HEK293 (cell line): Measurements from ENCODE around the gene PPFIA3.

Experiments
- EGR2 ChIP-seq: fragments of 450-650 bp; formaldehyde crosslinking; IDR thresholded peaks from 2 replicates; pipeline ENCODE4 v1.5.1; 2016; ENCODE audit warnings: low read depth, missing biosample characterization, missing genetic modification characterization
- SALL2 ChIP-seq: fragments of 450-650 bp; formaldehyde crosslinking; IDR thresholded peaks from 2 replicates; pipeline ENCODE4 v1.5.0; 2017; ENCODE audit warnings: missing biosample characterization, mild to moderate bottlenecking, missing genetic modification characterization, borderline replicate concordance
- ZNF274 ChIP-seq, 2 experiments: fragments of 200-500 bp in 1 of 2; fragments of 450-650 bp in 1 of 2; sonication (Bioruptor generic) in 1 of 2; formaldehyde crosslinking in 1 of 2; IDR thresholded peaks; 2 replicates each; pipeline versions ENCODE4 v1.5.1 to v1.6.1; 2014 to 2016; ENCODE audit warnings: borderline replicate concordance in 1 of 2, inconsistent platforms in 1 of 2, low read length in 1 of 2, missing biosample characterization in 1 of 2, missing genetic modification characterization in 1 of 2
- ZNF335 ChIP-seq: fragments of 450-650 bp; formaldehyde crosslinking; conservative IDR thresholded peaks from 2 replicates; pipeline ENCODE4 v1.5.1; 2016; ENCODE audit warnings: missing biosample characterization, missing genetic modification characterization
- TF ChIP-seq, protein P1 (sequence below): fragments of 450-650 bp; formaldehyde crosslinking; IDR thresholded peaks from 2 replicates; pipeline ENCODE4 v1.5.1; 2017; ENCODE audit warnings: missing biosample characterization, missing genetic modification characterization
- TF ChIP-seq, protein P2 (sequence below): fragments of 450-650 bp; formaldehyde crosslinking; IDR thresholded peaks from 2 replicates; pipeline ENCODE4 v1.5.1; 2016; ENCODE audit warnings: missing biosample characterization, missing genetic modification characterization
- TF ChIP-seq, protein P3 (sequence below): fragments of 450-650 bp; formaldehyde crosslinking; IDR thresholded peaks from 2 replicates; pipeline ENCODE4 v1.5.1; 2016; ENCODE audit warnings: missing biosample characterization, missing genetic modification characterization, borderline replicate concordance
- TF ChIP-seq, protein P4 (sequence below): fragments of 450-650 bp; formaldehyde crosslinking; conservative IDR thresholded peaks from 2 replicates; pipeline ENCODE4 v1.5.1; 2016; ENCODE audit warnings: low read depth, missing biosample characterization, missing genetic modification characterization

DNA sequence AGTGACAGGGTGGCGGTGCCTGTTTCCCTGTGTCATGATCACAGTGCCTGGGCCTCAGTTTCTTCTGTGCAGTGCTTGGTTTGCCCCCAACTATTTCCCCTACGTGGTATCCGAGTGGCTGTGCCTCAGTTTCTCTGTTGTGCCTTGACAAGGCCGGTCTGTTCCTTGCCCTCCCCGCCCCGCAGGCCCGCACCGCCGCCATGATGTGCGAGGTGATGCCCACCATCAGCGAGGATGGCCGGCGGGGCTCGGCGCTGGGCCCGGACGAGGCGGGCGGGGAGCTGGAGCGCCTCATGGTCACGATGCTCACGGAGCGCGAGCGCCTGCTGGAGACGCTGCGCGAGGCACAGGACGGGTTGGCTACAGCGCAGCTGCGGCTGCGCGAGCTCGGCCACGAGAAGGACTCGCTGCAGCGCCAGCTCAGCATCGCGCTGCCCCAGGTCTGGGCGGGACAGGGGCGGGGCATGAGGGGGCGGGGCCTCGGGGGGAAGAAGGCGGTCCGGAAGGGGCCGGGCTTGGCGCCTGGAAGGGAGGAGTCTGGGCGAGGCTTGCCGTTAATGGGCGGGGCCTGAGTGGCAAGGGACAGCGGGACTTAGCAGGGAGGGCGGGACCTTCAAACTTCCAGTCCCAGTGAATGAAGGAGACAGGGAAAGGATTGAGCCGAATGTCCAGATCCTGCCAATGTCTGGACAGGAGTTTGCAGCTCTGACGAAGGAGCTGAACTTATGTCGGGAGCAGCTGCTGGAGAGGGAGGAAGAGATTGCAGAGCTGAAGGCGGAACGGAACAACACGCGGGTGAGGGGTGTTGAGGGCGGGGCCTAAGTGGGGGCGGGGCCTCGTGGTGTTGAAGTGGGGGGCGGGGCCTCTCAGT, 8.6 kb downstream of the PPFIA3 start:
- TF ChIP-seq, protein P1, sequence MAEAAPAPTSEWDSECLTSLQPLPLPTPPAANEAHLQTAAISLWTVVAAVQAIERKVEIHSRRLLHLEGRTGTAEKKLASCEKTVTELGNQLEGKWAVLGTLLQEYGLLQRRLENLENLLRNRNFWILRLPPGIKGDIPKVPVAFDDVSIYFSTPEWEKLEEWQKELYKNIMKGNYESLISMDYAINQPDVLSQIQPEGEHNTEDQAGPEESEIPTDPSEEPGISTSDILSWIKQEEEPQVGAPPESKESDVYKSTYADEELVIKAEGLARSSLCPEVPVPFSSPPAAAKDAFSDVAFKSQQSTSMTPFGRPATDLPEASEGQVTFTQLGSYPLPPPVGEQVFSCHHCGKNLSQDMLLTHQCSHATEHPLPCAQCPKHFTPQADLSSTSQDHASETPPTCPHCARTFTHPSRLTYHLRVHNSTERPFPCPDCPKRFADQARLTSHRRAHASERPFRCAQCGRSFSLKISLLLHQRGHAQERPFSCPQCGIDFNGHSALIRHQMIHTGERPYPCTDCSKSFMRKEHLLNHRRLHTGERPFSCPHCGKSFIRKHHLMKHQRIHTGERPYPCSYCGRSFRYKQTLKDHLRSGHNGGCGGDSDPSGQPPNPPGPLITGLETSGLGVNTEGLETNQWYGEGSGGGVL, result no peak
- TF ChIP-seq ZNF335 (tag by site-specific recombination), result peak; percentile 68
- TF ChIP-seq, protein P2, sequence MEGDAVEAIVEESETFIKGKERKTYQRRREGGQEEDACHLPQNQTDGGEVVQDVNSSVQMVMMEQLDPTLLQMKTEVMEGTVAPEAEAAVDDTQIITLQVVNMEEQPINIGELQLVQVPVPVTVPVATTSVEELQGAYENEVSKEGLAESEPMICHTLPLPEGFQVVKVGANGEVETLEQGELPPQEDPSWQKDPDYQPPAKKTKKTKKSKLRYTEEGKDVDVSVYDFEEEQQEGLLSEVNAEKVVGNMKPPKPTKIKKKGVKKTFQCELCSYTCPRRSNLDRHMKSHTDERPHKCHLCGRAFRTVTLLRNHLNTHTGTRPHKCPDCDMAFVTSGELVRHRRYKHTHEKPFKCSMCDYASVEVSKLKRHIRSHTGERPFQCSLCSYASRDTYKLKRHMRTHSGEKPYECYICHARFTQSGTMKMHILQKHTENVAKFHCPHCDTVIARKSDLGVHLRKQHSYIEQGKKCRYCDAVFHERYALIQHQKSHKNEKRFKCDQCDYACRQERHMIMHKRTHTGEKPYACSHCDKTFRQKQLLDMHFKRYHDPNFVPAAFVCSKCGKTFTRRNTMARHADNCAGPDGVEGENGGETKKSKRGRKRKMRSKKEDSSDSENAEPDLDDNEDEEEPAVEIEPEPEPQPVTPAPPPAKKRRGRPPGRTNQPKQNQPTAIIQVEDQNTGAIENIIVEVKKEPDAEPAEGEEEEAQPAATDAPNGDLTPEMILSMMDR (tag by site-specific recombination), result peak; percentile 85
- TF ChIP-seq, protein P3, sequence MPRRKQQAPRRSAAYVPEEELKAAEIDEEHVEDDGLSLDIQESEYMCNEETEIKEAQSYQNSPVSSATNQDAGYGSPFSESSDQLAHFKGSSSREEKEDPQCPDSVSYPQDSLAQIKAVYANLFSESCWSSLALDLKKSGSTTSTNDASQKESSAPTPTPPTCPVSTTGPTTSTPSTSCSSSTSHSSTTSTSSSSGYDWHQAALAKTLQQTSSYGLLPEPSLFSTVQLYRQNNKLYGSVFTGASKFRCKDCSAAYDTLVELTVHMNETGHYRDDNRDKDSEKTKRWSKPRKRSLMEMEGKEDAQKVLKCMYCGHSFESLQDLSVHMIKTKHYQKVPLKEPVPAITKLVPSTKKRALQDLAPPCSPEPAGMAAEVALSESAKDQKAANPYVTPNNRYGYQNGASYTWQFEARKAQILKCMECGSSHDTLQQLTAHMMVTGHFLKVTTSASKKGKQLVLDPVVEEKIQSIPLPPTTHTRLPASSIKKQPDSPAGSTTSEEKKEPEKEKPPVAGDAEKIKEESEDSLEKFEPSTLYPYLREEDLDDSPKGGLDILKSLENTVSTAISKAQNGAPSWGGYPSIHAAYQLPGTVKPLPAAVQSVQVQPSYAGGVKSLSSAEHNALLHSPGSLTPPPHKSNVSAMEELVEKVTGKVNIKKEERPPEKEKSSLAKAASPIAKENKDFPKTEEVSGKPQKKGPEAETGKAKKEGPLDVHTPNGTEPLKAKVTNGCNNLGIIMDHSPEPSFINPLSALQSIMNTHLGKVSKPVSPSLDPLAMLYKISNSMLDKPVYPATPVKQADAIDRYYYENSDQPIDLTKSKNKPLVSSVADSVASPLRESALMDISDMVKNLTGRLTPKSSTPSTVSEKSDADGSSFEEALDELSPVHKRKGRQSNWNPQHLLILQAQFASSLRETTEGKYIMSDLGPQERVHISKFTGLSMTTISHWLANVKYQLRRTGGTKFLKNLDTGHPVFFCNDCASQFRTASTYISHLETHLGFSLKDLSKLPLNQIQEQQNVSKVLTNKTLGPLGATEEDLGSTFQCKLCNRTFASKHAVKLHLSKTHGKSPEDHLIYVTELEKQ (tag by site-specific recombination), result no peak
- no peak for TF ChIP-seq SALL2
- no peak for TF ChIP-seq EGR2 (tag by site-specific recombination)
- TF ChIP-seq ZNF274 (IDR thresholded peaks at IDR 0.05; ENCODE audit: low read length), result no peak
- no peak for TF ChIP-seq ZNF274 (tag by site-specific recombination; IDR thresholded peaks at IDR 0.05; ENCODE audit: borderline replicate concordance)
- TF ChIP-seq, protein P4, sequence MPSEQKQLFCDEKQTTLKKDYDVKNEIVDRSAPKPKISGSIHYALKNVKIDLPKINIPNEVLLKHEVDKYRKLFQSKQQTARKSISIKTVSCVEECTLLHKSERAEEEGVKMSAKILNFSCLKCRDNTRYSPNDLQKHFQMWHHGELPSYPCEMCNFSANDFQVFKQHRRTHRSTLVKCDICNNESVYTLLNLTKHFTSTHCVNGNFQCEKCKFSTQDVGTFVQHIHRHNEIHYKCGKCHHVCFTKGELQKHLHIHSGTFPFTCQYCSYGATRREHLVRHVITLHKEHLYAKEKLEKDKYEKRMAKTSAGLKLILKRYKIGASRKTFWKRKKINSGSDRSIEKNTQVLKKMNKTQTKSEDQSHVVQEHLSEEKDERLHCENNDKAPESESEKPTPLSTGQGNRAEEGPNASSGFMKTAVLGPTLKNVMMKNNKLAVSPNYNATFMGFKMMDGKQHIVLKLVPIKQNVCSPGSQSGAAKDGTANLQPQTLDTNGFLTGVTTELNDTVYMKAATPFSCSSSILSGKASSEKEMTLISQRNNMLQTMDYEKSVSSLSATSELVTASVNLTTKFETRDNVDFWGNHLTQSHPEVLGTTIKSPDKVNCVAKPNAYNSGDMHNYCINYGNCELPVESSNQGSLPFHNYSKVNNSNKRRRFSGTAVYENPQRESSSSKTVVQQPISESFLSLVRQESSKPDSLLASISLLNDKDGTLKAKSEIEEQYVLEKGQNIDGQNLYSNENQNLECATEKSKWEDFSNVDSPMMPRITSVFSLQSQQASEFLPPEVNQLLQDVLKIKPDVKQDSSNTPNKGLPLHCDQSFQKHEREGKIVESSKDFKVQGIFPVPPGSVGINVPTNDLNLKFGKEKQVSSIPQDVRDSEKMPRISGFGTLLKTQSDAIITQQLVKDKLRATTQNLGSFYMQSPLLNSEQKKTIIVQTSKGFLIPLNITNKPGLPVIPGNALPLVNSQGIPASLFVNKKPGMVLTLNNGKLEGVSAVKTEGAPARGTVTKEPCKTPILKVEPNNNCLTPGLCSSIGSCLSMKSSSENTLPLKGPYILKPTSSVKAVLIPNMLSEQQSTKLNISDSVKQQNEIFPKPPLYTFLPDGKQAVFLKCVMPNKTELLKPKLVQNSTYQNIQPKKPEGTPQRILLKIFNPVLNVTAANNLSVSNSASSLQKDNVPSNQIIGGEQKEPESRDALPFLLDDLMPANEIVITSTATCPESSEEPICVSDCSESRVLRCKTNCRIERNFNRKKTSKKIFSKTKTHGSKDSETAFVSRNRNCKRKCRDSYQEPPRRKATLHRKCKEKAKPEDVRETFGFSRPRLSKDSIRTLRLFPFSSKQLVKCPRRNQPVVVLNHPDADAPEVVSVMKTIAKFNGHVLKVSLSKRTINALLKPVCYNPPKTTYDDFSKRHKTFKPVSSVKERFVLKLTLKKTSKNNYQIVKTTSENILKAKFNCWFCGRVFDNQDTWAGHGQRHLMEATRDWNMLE (tag by site-specific recombination), result no peak
